Tibial nerve (tissue), 4 donors: Measurements from ENCODE around the gene L3MBTL4. TPM values are rescaled to one million over a fixed set of nuclear protein-coding genes. Genes with fewer than 3 reads are reported as not detected.

Source experiments
- DNase-seq, 2 donors: peaks; one replicate each; pipeline ENCODE4 v3.0.0-alpha.2; 2019; ENCODE audit warnings: low spot score in 2 of 2
- H3K27ac ChIP-seq, 4 donors: fragments of 200-600 bp; sonication (generic) in 3 of 4; one replicate each; pipeline ENCODE4 v1.5.1; 2017 to 2019; ENCODE audit warnings: mild to moderate bottlenecking in 1 of 4
- H3K27me3 ChIP-seq, 2 donors: fragments of 200-600 bp; sonication (generic) in 1 of 2; one replicate each; pipeline versions ENCODE4 v1.5.1 to v1.6.0; 2017 to 2019
- H3K36me3 ChIP-seq, 3 donors: fragments of 200-600 bp; sonication (generic); one replicate each; pipeline ENCODE4 v1.5.1; 2018 to 2019
- H3K4me1 ChIP-seq, 4 donors: fragments of 200-600 bp; sonication (generic) in 3 of 4; one replicate each; pipeline ENCODE4 v1.5.1; 2017 to 2019
- H3K4me3 ChIP-seq, 4 donors: fragments of 200-600 bp; sonication (generic) in 3 of 4; one replicate each; pipeline ENCODE4 v1.5.1; 2017 to 2019; ENCODE audit warnings: mild to moderate bottlenecking in 1 of 4, moderate library complexity in 1 of 4
- H3K9me3 ChIP-seq, 4 donors: fragments of 200-600 bp; sonication (generic) in 3 of 4; one replicate each; pipeline ENCODE4 v1.5.1; 2017 to 2019
- CTCF ChIP-seq, 5 experiments: fragments of 200-600 bp in 3 of 5; fragments of 450-650 bp in 2 of 5; sonication (generic) in 3 of 5; IDR thresholded peaks; one replicate each; pipeline ENCODE4 v1.5.1; 2016 to 2019; ENCODE audit warnings: antibody characterized with exemption in 5 of 5, mild to moderate bottlenecking in 3 of 5, moderate library complexity in 2 of 5
- EP300 ChIP-seq, 2 donors: sonication (generic); formaldehyde crosslinking; IDR thresholded peaks; one replicate each; pipeline ENCODE4 v1.6.1; 2017; ENCODE audit warnings: antibody characterized with exemption in 2 of 2, mild to moderate bottlenecking in 1 of 2
- POLR2A ChIP-seq, 2 donors: fragments of 450-650 bp; IDR thresholded peaks; one replicate each; pipeline ENCODE4 v1.6.1; 2017; ENCODE audit warnings: antibody characterized with exemption in 2 of 2, mild to moderate bottlenecking in 2 of 2, moderate library complexity in 2 of 2
- WGBS, 2 donors: methylation state at CpG; one replicate each; pipeline ENCODE4 v1.1.5; 2018; 5-methylcytosine and 5-hydroxymethylcytosine counted together
- total RNA-seq, 4 donors: library from RNA; depleted of rRNA; stranded (reverse); fragments of >200 nt; gene quantifications; one replicate each; pipeline ENCODE4 v1.1.0, GENCODE V29; 2016

L3MBTL4 gene
- total RNA-seq, 4 donors from 2014 or later = 6.3 to 9.0 (median 8.1) TPM

DNA sequence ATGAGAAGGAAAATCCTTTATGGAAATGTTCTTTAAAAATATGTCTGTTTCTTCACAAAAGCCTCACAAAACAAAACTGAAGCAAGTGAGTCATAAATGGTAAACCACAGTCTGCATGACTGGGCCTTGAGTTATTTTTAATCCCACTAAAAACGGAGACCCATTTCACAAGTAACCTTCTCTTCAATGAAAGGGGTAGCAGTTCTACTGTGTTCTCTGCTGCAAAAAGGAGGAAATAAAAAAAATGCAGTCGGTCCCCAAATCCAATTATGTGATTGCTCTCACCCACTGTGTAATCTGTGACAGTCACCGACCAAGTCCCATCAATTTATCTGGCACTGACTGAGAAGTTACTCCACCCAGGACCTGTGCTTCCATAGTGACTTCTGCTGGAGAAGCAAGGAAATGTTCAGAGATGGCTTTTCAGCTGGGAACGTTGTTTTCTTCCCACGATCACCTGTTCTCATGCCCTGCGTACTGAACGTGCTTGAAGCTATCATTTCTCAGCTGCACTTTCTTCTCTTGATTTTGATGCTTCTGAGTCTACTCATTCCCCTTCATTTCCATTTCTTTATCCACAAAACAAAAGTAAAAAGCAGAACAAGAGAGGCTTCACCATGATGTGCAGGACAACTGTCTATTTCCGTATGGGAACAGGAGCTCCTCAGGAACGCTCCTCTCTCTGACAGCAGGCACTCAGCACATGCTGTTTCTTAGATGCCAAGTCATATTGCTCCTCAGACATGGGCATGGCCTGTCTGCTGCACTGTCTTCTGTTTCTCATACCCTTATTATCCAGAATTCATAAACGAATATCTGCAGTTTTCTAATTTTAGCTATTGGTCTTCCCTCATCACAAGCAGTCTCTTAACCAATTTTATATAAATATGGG is 439.4 kb downstream of the L3MBTL4 start:
- H3K27ac ChIP-seq = no peak overlapping the region
- no peaks in the 10 kb centered on the region for H3K27me3 ChIP-seq
- TF ChIP-seq POLR2A (IDR thresholded peaks at IDR 0.05) = no peak
- no peak for TF ChIP-seq CTCF (IDR thresholded peaks at IDR 0.05)
- no peak for TF ChIP-seq EP300 (IDR thresholded peaks at IDR 0.05)
- 69 to 73% methylated on average over 10 of the region's 10 CpGs for WGBS, 2 donors
- H3K9me3 ChIP-seq = no peaks in the 10 kb centered on the region
- peaks cover 0 to under 1% (median 0%) of the 10 kb centered on the region in 4 donors for H3K4me1 ChIP-seq
- no peak for DNase-seq
- no peaks in the 10 kb centered on the region for H3K36me3 ChIP-seq
- no peak overlapping the region for H3K4me3 ChIP-seq

GRCh38 chr18:5974696-5975095 is 440.0 kb downstream of the L3MBTL4 start:
- Histone ChIP-seq H3K36me3 (no peaks in the 10 kb centered on the region), H3K27ac (no peak overlapping the region), H3K4me3 (no peak overlapping the region), H3K27me3 (no peaks in the 10 kb centered on the region), H3K4me1 (peaks cover 0 to 4% (median under 1%) of the 10 kb centered on the region in 4 donors), H3K9me3 (no peaks in the 10 kb centered on the region)
- WGBS, 2 donors = 82 to 90% methylated on average over 2 of the region's 2 CpGs
- DNase-seq = no peak
- TF ChIP-seq CTCF (IDR thresholded peaks at IDR 0.05) (no peak), EP300 (IDR thresholded peaks at IDR 0.05) (no peak), POLR2A (IDR thresholded peaks at IDR 0.05) (no peak)

GRCh38 chr18:5973099-5973498 is 441.6 kb downstream of the L3MBTL4 start:
- Histone ChIP-seq H3K27me3 (no peaks in the 10 kb centered on the region), H3K27ac (no peak overlapping the region), H3K9me3 (no peaks in the 10 kb centered on the region), H3K4me1 (peaks cover 0 to 4% (median 2%) of the 10 kb centered on the region in 4 donors), H3K4me3 (no peak overlapping the region), H3K36me3 (no peaks in the 10 kb centered on the region)
- WGBS, 2 donors = 75 to 93% methylated on average over 3 of the region's 3 CpGs
- TF ChIP-seq CTCF (IDR thresholded peaks at IDR 0.05) (no peak), EP300 (IDR thresholded peaks at IDR 0.05) (no peak), POLR2A (IDR thresholded peaks at IDR 0.05) (no peak)
- DNase-seq = no peak

DNA sequence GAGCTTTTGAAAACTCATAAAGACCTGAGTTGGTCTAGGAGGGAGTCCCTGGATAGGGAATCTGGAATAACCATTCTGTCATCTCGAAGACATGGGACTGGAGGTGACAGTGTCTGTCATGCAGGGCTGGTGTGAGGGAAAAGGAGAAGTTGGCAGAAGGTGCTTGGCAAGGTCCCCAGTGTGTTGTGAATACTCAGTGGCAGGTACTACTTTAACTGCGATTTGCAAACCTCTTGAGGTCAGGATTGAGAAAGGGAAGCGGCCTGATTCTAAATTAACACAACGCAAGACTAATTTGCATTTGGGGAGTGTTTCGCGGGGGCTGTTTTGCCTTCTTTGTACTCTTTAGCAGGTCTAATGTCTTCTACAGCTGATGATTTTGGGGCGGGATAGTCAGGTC is 442.4 kb downstream of the L3MBTL4 start:
- no peak for DNase-seq
- no peak for TF ChIP-seq POLR2A (IDR thresholded peaks at IDR 0.05)
- TF ChIP-seq CTCF (IDR thresholded peaks at IDR 0.05) = no peak
- no peak for TF ChIP-seq EP300 (IDR thresholded peaks at IDR 0.05)
- peaks cover 0 to 4% (median 2%) of the 10 kb centered on the region in 4 donors for H3K4me1 ChIP-seq
- H3K4me3 ChIP-seq = no peak overlapping the region
- no peak overlapping the region for H3K27ac ChIP-seq
- WGBS, 2 donors = 89 to 90% methylated on average over 7 of the region's 7 CpGs
- H3K36me3 ChIP-seq = no peaks in the 10 kb centered on the region
- no peaks in the 10 kb centered on the region for H3K9me3 ChIP-seq
- H3K27me3 ChIP-seq = no peaks in the 10 kb centered on the region

DNA sequence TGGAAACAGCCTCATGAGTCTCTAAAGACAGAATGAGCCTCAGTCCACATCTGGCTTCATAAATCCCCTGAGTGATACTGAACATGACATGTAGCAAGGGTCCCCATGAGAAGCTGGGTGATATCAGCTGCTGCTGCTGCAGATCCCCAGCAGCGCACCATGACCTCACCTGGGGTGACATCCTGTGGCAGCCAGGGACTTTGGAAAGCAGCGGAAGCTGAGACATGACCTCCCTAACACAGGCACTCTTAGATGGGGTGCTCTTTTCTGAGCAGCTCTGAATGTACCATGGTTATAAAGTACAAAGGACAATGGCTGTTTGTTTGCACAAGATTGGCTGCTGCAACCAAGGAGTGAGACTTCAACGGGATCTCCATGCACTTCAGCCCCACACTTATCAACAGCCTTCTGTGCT is 444.7 kb downstream of the L3MBTL4 start:
- TF ChIP-seq EP300 (IDR thresholded peaks at IDR 0.05) = no peak
- TF ChIP-seq CTCF (IDR thresholded peaks at IDR 0.05) = no peak
- TF ChIP-seq POLR2A (IDR thresholded peaks at IDR 0.05) = no peak
- H3K4me1 ChIP-seq = peaks cover 0 to 4% (median 2%) of the 10 kb centered on the region in 4 donors
- H3K27ac ChIP-seq = no peak overlapping the region
- no peaks in the 10 kb centered on the region for H3K36me3 ChIP-seq
- DNase-seq = no peak
- no peaks in the 10 kb centered on the region for H3K9me3 ChIP-seq
- no peaks in the 10 kb centered on the region for H3K27me3 ChIP-seq
- no peak overlapping the region for H3K4me3 ChIP-seq
- WGBS, 2 donors = 23 to 29% methylated on average over 3 of the region's 3 CpGs
